ENCODE results near the gene CCDC192.

- TF ChIP-seq CTCF (IDR thresholded peaks at IDR 0.05) (no peak), ZFX (IDR thresholded peaks at IDR 0.05; ENCODE audit: borderline replicate concordance) (no peak)
Observed at GRCh38 chr5:127919006-127919796, 216.0 kb downstream of the CCDC192 start.
